Activated CD8-positive, alpha-beta memory T cell treated with anti-CD3 and anti-CD28 coated beads for 4 hours (primary cell): ENCODE results near the gene MAGED1.
"Not testable (repeated sequence)": the region's sequence is repeated elsewhere in the genome, so short reads cannot be mapped to it uniquely, and the experiment has no call there.

ENCODE experiments used
- DNase-seq, 2 donors: peaks; one replicate each; pipeline ENCODE4 v3.0.0-alpha.2; 2020; ENCODE audit warnings: low read depth in 2 of 2

The MAGED1 gene

DNA sequence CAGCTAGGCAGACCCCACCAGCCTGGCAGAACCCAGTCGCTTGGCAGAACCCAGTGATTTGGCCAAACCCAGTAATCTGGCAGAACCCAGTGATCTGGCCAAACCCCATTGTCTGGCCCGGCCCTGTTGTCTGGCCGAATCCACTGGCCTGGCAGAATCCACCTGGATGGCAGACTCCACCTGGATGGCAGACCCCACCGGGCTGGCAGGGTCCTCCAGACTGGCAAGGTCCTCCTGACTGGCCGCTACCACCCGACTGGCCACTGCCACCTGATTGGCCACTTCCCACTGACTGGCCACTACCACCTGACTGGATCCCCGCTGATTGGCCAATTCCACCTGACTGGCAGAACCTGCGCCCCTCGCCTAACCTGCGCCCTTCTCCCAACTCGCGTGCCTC lies 3.2 kb downstream of the MAGED1 start:
- DNase-seq: no peak

DNA sequence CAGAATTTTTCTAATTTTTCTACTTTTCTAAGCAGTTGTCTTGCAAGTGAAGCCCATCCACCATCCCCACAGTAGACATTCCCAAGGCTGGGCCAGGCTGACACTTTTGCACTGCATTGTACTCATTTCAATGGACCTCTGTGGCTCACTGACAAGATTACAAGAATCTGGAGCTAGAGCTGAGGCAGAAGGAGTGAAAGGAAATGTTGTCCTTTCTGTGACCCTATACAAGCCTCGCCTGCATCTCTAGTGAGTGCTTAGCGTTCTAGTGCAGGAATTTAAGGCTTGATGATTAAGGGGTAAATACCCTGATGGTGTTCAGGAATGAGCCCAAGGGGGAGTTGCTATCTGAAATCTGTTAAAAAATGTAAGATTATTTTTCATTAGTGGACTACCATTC lies 6.3 kb downstream of the MAGED1 start:
- no peak for DNase-seq

DNA sequence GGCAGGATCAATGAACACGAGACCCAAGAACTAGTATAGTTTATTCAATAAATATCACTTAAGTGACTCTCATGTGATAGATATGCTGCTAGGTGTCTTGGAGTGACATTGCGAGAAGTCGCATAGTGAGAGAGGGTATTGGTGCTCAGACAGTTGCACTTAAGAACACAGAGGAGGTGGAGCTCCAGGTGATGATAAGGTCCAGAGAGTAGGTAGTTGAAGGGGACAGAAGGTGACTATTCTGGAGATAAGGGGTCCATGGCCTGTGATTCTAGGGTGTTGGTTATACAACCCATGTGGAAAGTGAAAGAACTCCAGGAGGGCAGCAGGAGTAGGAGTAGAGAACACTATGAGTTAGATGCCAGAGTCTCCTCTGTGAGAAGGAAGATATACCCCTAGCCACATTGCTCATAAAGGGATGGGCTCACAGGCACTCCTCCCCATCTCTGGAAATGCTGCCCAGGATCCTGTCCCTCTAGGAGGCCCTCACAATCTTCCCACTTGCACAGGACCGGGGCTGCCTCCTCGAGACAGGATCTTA lies 9.2 kb downstream of the MAGED1 start:
- no peak for DNase-seq

DNA sequence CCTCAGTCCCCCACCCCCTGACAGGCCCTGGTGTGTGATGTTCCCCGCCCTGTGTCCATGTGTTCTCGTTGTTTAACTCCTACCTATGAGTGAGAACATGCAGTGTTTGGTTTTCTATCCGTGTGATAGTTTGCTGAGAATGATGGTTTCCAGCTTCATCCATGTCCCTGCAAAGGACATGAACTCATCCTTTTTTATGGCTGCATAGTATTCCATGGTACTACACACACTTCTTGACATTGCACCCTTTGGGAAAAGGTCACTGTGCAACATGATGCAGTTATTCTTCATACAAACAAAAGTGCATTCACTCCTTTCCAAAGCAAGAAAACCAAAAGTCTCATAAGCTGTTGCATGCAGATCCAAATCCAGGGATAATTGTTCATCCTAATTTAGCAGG lies 11.7 kb downstream of the MAGED1 start:
- DNase-seq: not testable (repeated sequence)

DNA sequence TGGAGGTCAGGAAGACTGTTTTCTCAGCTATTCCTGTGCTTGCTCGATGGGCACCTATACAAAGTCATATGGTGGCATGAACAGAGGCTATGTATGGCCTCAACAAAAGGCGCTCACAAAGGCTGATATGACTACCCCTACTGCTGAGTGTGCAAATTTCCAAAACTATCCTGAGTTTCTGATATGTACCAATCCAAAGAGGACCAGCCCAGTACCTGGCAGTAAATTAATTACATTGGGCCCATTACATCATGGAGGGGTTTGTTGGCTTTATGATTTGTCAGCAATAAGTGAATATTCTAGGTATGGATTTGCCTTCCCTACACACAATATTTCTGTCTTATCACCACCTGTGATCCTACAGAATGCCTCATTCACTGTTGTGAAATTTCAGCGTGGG lies 12.3 kb downstream of the MAGED1 start:
- no peak for DNase-seq

DNA sequence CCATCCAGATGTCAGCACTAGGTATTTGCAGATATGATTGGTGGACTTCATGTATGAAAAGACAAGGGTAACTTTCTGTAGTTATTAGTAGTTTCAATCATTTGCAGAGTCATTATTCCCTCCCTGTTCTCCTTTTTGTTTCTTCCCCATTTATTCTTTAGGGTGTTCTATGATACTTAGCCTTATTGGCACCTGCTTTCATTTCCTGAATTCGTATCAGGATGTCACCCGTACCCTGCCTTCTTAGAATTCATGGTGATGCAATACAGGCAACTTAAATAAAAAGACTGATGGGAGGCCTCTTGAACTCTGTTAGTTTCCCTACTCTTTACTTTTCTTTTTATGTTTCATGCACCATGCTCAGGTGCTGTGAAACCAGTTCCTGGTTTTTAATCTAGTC lies 24.2 kb downstream of the MAGED1 start:
- DNase-seq: no peak

DNA sequence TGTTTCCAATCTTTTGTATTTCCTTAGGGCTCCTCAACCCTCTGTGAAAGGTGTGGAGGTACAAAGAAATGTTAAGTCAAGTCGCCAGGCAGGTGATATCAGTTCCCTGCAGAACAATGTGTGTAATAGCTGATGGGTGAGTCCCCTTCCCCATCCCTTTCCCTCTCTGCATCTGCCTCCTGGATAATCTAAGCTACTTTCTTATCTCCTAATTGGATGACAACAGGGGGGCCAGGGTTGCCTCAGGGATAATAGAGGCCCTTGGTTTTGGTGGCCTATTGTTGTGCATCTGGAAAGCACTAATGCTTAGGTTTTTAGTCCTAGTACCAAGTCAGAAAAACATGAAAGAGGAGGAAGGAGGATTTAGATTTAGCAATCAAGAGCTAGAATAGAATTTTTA lies 29.1 kb downstream of the MAGED1 start:
- no peak for DNase-seq

DNA sequence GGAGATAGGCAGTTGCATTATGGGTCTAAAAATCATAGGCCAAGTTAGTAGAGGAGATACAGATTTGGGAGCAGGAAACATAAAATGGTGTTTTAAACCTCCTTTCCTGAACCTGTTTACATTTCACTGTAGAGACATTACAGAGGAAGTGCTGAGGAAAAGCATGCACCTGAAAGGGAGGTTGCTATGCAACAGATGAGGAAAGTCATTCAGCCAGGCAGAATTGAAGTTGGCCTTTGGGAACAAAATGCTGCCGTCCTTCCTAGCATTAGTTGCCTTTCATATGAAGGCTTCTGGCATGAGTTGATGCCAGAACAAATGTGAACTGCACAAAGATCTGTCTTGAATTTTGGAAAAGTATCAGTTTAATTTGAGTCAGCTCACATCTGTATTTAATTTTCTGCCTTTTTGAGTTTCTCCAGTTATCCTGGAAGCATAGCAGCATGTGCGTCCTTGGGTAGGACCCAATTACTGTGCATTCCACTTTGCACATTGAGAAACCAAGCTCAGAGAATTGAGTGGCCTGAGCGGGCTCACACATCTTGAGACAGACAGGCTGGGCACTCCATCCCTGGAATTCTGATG lies 38.2 kb downstream of the MAGED1 start:
- DNase-seq: no peak
